Stimulated activated CD8-positive, alpha-beta memory T cell treated with anti-CD3 and anti-CD28 coated beads, Interleukin-4, amount 100 ng/mL, for 4 hours (primary cell): ENCODE data around the gene MAP1S.
A peak's percentile ranks its signal among the peaks of the same experiment; 100 is the strongest.

Experiments used
- DNase-seq, 2 donors: peaks; one replicate each; pipeline ENCODE4 v3.0.0-alpha.2; 2020; ENCODE audit warnings: low read depth in 2 of 2, low spot score in 1 of 2

Gene MAP1S

GRCh38 chr19:17727843-17728242 is 8.6 kb downstream of the MAP1S start:
- DNase-seq: no peak

- DNase-seq: no peak
Measured at GRCh38 chr19:17733127-17733526, 13.8 kb downstream of the MAP1S start.

GRCh38 chr19:17734146-17734545 is 14.9 kb downstream of the MAP1S start:
- DNase-seq: no peak

- no peak for DNase-seq
Measured at GRCh38 chr19:17735410-17735809, 16.1 kb downstream of the MAP1S start.

- DNase-seq: no peak
Measured at GRCh38 chr19:17737690-17738153, 18.4 kb downstream of the MAP1S start.

- no peak for DNase-seq
Measured at GRCh38 chr19:17739121-17739875, 20.0 kb downstream of the MAP1S start.

GRCh38 chr19:17741456-17741855 is 22.2 kb downstream of the MAP1S start:
- no peak for DNase-seq

GRCh38 chr19:17743874-17744580 is 24.7 kb downstream of the MAP1S start:
- DNase-seq: no peak

GRCh38 chr19:17747205-17748098 is 28.2 kb downstream of the MAP1S start:
- DNase-seq: peak; percentile 81 to 85

GRCh38 chr19:17748884-17749638 is 29.8 kb downstream of the MAP1S start:
- DNase-seq: no peak

- no peak for DNase-seq
Measured at GRCh38 chr19:17749912-17750317, 30.6 kb downstream of the MAP1S start.

GRCh38 chr19:17751103-17751911 is 32.0 kb downstream of the MAP1S start, which contains the start of gene FCHO1:
Gene FCHO1, plus strand, starts transcription at chr19:17751477. Its CDS starts 3,688 bp downstream, at chr19:17755165.
- peak; percentile 78 to 82 for DNase-seq

- no peak for DNase-seq
Measured at GRCh38 chr19:17751912-17752273, 32.6 kb downstream of the MAP1S start.

- DNase-seq: no peak
Measured at GRCh38 chr19:17752865-17753639, 33.8 kb downstream of the MAP1S start.

- DNase-seq: no peak
Measured at GRCh38 chr19:17753976-17754375, 34.7 kb downstream of the MAP1S start.

GRCh38 chr19:17754634-17755442 is 35.6 kb downstream of the MAP1S start:
- no peak for DNase-seq

GRCh38 chr19:17755443-17755890 is 36.2 kb downstream of the MAP1S start:
- no peak for DNase-seq

GRCh38 chr19:17755977-17756670 is 36.8 kb downstream of the MAP1S start:
- DNase-seq: no peak
